ENCODE data around the gene NUAK1.
A peak's percentile ranks its signal among the peaks of the same experiment; 100 is the strongest.

NUAK1 gene

GRCh38 chr12:106134294-106134949, 4.3 kb downstream of the NUAK1 start:
- DNase-seq: no peak
- in situ Hi-C loops (cut with HindIII; ENCODE audit: low pct_ligation_motif_present, low pct_unique_long_range_greater_than_20kb, low sequenced_read_pairs): no loop called here

GRCh38 chr12:106133136-106134087, 5.3 kb downstream of the NUAK1 start:
- in situ Hi-C loops (cut with HindIII; ENCODE audit: low pct_ligation_motif_present, low pct_unique_long_range_greater_than_20kb, low sequenced_read_pairs): no loop called here
- DNase-seq: peak; percentile 77

GRCh38 chr12:106132175-106133135, 6.3 kb downstream of the NUAK1 start:
- in situ Hi-C loops (cut with HindIII; ENCODE audit: low pct_ligation_motif_present, low pct_unique_long_range_greater_than_20kb, low sequenced_read_pairs): no loop called here

GRCh38 chr12:106131676-106132075, 7.1 kb downstream of the NUAK1 start:
- in situ Hi-C loops (cut with HindIII; ENCODE audit: low pct_ligation_motif_present, low pct_unique_long_range_greater_than_20kb, low sequenced_read_pairs): no loop called here

More at GRCh38 chr12:106132175-106133135, 6.3 kb downstream of the NUAK1 start:
- no peak for DNase-seq

GRCh38 chr12:106130474-106131113, 8.2 kb downstream of the NUAK1 start:
- no peak for DNase-seq
- in situ Hi-C loops (cut with HindIII; ENCODE audit: low pct_ligation_motif_present, low pct_unique_long_range_greater_than_20kb, low sequenced_read_pairs): no loop called here

More at GRCh38 chr12:106131676-106132075, 7.1 kb downstream of the NUAK1 start:
- no peak for DNase-seq

GRCh38 chr12:106128585-106129328, 10.0 kb downstream of the NUAK1 start:
- no peak for DNase-seq
- in situ Hi-C loops (cut with HindIII; ENCODE audit: low pct_ligation_motif_present, low pct_unique_long_range_greater_than_20kb, low sequenced_read_pairs): no loop called here

GRCh38 chr12:106127338-106128126, 11.2 kb downstream of the NUAK1 start:
- in situ Hi-C loops (cut with HindIII; ENCODE audit: low pct_ligation_motif_present, low pct_unique_long_range_greater_than_20kb, low sequenced_read_pairs): no loop called here
- peak; percentile 29 for DNase-seq

- in situ Hi-C loops (cut with HindIII; ENCODE audit: low pct_ligation_motif_present, low pct_unique_long_range_greater_than_20kb, low sequenced_read_pairs): no loop called here
- peak; percentile 50 for DNase-seq
Measured at GRCh38 chr12:106126441-106127337, 12.1 kb downstream of the NUAK1 start.

GRCh38 chr12:106125351-106126095, 13.2 kb downstream of the NUAK1 start:
- no peak for DNase-seq
- in situ Hi-C loops (cut with HindIII; ENCODE audit: low pct_ligation_motif_present, low pct_unique_long_range_greater_than_20kb, low sequenced_read_pairs): no loop called here

- in situ Hi-C loops (cut with HindIII; ENCODE audit: low pct_ligation_motif_present, low pct_unique_long_range_greater_than_20kb, low sequenced_read_pairs): no loop called here
- no peak for DNase-seq
Measured at GRCh38 chr12:106123551-106124081, 15.1 kb downstream of the NUAK1 start.

GRCh38 chr12:106123110-106123509, 15.6 kb downstream of the NUAK1 start:
- no peak for DNase-seq
- in situ Hi-C loops (cut with HindIII; ENCODE audit: low pct_ligation_motif_present, low pct_unique_long_range_greater_than_20kb, low sequenced_read_pairs): no loop called here

GRCh38 chr12:106122004-106122403, 16.8 kb downstream of the NUAK1 start:
- DNase-seq: no peak
- in situ Hi-C loops (cut with HindIII; ENCODE audit: low pct_ligation_motif_present, low pct_unique_long_range_greater_than_20kb, low sequenced_read_pairs): no loop called here

- no peak for DNase-seq
- in situ Hi-C loops (cut with HindIII; ENCODE audit: low pct_ligation_motif_present, low pct_unique_long_range_greater_than_20kb, low sequenced_read_pairs): no loop called here
Measured at GRCh38 chr12:106120519-106121105, 18.1 kb downstream of the NUAK1 start.

GRCh38 chr12:106119301-106119700, 19.5 kb downstream of the NUAK1 start:
- in situ Hi-C loops (cut with HindIII; ENCODE audit: low pct_ligation_motif_present, low pct_unique_long_range_greater_than_20kb, low sequenced_read_pairs): no loop called here
- DNase-seq: peak; percentile 57

All from ACHN (cell line).